Activated CD4-positive, alpha-beta T cell treated with anti-CD3 and anti-CD28 coated beads, Interleukin-2, amount 10 ng/mL, durations not matched to agents 24 days and 14 days (primary cell): Measurements from ENCODE around the gene TBC1D9. TPM values are rescaled to one million over a fixed set of nuclear protein-coding genes. Genes with fewer than 3 reads are reported as not detected.

Experiments used
- total RNA-seq: library from RNA; stranded (reverse); gene quantifications from 2 replicates; pipeline ENCODE4 v1.2.3, GENCODE V29; 2022

Gene TBC1D9
- total RNA-seq, 1 donor from 2014 or later: not detected

Other genes with a start within 250 kb of the TBC1D9 start
- 10.5 and 12.3 TPM in 2 replicates for gene ELMOD2, start 232.2 kb downstream of the TBC1D9 start, total RNA-seq
- not detected in 2 replicates for gene UCP1, start 187.4 kb downstream of the TBC1D9 start, total RNA-seq